ENCODE results near the gene LY6G6D.

The LY6G6D gene

DNA sequence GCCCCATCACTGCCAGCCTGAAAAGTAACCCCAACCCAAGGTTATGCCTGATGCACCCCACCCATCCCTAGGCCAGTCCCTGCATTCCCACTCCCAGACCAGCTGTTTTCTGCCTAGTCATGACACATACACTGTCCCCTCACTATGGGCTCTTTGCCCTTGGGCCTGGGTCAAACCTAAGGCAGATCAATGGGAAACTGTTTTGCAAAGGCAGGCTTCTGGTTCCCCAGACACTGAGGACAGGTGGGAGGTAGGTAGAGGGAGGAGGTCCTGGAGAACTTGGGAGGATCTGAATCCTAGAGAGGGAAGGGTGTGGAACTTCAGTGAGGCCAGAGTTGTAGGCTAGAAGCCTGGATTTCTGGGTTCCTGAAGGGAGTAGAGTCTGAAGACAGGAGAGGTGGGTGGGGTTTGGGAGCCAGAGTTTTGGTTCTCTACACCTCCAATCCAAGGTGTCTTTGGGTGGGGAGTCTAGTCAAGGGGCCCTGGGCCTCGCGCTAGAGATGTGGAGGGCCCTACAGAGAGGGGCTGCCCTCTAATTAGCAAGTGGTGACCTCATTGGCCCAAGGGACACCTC is 19.2 kb downstream of the LY6G6D start:
- in situ Hi-C loops (cut with HindIII; ENCODE audit: low sequenced_read_pairs) = loop anchor here (5.0 kb wide), 1 partner anchor 42 kb away; no protein-coding TSS in a partner anchor
- TF ChIP-seq, protein P1, sequence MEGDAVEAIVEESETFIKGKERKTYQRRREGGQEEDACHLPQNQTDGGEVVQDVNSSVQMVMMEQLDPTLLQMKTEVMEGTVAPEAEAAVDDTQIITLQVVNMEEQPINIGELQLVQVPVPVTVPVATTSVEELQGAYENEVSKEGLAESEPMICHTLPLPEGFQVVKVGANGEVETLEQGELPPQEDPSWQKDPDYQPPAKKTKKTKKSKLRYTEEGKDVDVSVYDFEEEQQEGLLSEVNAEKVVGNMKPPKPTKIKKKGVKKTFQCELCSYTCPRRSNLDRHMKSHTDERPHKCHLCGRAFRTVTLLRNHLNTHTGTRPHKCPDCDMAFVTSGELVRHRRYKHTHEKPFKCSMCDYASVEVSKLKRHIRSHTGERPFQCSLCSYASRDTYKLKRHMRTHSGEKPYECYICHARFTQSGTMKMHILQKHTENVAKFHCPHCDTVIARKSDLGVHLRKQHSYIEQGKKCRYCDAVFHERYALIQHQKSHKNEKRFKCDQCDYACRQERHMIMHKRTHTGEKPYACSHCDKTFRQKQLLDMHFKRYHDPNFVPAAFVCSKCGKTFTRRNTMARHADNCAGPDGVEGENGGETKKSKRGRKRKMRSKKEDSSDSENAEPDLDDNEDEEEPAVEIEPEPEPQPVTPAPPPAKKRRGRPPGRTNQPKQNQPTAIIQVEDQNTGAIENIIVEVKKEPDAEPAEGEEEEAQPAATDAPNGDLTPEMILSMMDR (IDR thresholded peaks at IDR 0.05; ENCODE audit: low read depth, low read length, missing control alignments) = no peak
- no peak for DNase-seq (ENCODE audit: low read depth)
- H3K4me3 ChIP-seq (ENCODE audit: low read depth, low read length) = peak overlapping the region; percentile 99

DNA sequence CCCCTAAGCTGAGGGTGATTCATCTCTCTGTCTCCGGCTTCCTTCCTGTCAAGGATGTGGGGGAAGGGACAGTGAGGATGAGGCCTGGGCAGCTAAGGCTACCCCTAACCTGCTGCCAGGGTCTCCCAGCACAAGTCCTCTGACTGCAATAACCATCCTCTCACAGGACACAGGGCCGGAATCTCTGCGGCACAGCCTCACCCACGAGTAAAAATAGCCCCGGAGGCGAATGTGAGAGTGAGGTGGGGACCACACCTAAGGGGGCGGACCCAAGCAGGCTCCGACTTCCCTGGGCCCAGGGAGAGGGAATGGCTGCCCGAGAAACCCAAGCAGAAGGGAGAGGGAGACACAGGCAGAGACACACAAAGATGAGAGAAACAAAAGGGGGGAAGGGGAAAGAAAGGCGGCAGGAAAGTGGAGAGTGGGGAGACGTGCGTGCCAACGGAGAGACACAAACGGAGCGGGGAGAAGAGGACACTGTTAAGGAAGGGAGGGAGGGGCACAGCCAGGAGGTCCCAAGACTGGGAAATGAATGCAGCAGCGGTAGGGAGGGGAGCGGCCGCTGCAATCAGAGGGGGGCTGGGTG is 19.8 kb downstream of the LY6G6D start:
- in situ Hi-C loops (cut with HindIII; ENCODE audit: low sequenced_read_pairs) = loop anchor here (5.0 kb wide), 1 partner anchor 43 kb away; no protein-coding TSS in a partner anchor
- no peak for DNase-seq (ENCODE audit: low read depth)
- peak overlapping the region; percentile 99 for H3K4me3 ChIP-seq (ENCODE audit: low read depth, low read length)
- TF ChIP-seq, protein P1 (IDR thresholded peaks at IDR 0.05; ENCODE audit: low read depth, low read length, missing control alignments) = no peak

DNA sequence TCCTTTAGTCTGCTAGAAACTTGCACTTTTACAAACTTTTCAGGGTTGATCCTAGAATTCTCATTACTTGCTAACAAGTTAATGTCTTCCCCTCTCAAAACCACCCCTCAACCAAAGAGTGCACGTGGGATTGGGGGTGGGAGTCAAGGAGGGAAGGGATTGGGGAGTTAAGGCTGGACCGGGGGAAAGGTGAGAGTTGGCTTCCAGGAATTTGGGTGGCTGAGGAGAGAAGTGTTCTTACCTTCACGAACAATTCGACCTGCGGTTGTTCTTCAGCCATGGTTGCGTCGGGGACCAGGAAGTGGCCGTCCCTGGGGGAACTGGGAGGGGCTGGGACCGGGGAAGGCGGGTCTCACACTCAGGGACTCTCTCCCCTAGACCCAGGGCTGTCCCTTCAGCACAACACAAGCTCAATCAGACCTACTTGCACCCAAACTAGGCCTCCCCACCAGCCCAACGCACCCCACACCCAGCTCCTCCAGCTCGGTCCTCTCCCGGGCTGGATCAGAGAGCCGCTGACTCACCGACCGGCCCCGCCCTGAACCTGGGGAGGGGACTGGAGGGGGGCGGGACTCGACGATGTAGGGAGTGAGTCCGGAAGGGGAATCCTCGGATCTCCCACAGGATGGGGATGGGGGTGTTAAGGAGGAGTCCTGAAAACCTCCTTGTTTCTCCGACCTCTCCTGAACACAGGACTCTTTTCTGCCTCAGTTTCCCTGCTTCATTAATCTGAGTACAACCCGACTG is 21.0 kb downstream of the LY6G6D start, which contains the start of gene CLIC1:
Gene CLIC1, minus strand, starts transcription at position 510 of the 747 bp plus-strand sequence. Its CDS starts 230 bp downstream, at position 280.
- H3K4me3 ChIP-seq (ENCODE audit: low read depth, low read length) = peak within 1 kb of the TSS; percentile 99
- in situ Hi-C loops (cut with HindIII; ENCODE audit: low sequenced_read_pairs) = no loop called here
- TF ChIP-seq, protein P1 (IDR thresholded peaks at IDR 0.05; ENCODE audit: low read depth, low read length, missing control alignments) = no peak
- DNase-seq (ENCODE audit: low read depth) = peak; percentile 28

DNA sequence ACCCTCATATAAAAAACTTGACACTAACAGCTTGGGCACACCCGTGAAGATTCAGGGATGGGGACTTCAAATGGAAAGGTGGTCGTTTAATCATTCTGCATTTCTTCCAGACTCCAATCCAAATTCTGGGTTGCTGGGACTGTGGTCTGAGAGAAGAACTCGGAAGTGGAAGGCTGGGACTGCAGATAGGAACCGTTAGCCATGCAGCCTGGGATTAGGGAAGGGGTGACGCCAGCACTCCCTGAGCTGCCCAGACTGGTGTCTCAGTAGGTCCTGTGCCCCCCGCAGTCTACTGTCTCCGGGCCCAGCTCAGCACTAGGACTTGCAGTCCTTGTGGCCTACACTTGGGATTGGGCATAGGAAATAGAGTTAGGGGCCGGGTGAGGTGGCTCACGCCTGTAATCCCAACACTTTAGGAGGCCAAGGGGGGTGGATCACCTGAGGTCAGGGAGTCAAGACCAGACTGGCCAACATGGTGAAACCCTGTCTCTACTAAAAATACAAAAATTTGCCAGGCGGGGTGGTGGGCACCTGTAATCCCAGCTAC is 21.7 kb downstream of the LY6G6D start:
- TF ChIP-seq, protein P1 (IDR thresholded peaks at IDR 0.05; ENCODE audit: low read depth, low read length, missing control alignments) = no peak
- no peak for DNase-seq (ENCODE audit: low read depth)
- peak overlapping the region; percentile 99 for H3K4me3 ChIP-seq (ENCODE audit: low read depth, low read length)
- in situ Hi-C loops (cut with HindIII; ENCODE audit: low sequenced_read_pairs) = no loop called here

DNA sequence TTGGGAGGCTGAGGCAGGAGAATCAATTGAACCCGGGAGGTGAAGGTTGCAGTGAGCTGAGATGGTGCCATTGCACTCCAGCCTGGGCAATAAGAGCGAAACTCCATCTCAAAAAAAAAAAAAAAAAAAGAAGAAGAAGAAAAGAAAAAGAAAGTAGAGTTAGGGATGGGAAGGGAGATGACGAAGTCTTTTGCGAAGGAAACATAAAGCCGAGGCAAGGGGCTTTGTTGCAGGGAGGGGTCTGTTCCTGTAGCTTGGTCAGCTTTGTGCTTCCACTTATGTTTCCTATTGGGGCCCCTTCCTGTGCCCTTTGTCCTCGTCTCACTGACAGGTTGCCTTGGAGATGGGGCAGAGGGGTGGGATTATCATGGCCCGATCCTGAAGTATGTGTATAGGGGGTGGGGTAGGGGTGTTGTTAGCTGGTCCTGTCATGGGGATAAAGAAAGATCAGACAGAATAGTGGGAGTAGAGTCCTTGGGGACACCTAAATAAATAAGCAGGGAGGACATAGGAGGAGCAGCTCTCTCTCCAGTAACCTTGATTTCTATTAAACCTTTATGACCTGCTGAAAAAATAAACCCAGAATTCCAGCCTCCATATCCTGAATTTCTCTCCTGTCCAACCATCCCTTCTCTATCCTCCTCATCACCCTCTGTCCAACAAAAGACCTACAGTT is 22.3 kb downstream of the LY6G6D start:
- TF ChIP-seq, protein P1 (IDR thresholded peaks at IDR 0.05; ENCODE audit: low read depth, low read length, missing control alignments) = no peak
- no peak for DNase-seq (ENCODE audit: low read depth)
- H3K4me3 ChIP-seq (ENCODE audit: low read depth, low read length) = peak overlapping the region; percentile 5
- in situ Hi-C loops (cut with HindIII; ENCODE audit: low sequenced_read_pairs) = no loop called here
